Daoy (cell line): ENCODE results near the gene MFSD8. TPM values are rescaled to one million over a fixed set of nuclear protein-coding genes. Genes with fewer than 3 reads are reported as not detected.

Source experiments
- total RNA-seq: library from RNA; depleted of rRNA; stranded (reverse); fragments of >200 nt; shearing (Covaris generic); gene quantifications from 2 replicates; pipeline ENCODE4 v1.2.3, GENCODE V29; 2014; rRNA removed

The MFSD8 gene
- total RNA-seq, 1 experiment from 2014 or later: 18.2 TPM

Other genes starting within 250 kb of the MFSD8 start
- not detected in 2 replicates for gene SLC25A31, start 234.8 kb downstream of the MFSD8 start, total RNA-seq
- gene HSPA4L, start 182.9 kb downstream of the MFSD8 start, total RNA-seq: 7.9 and 10.5 TPM in 2 replicates
- 17.3 and 71.7 TPM in 2 replicates for gene PLK4, start 84.3 kb downstream of the MFSD8 start, total RNA-seq
- 1.5 and 1.6 TPM in 2 replicates for gene ABHD18, start 233 bp upstream of the MFSD8 start, total RNA-seq
- 8.4 and 12.6 TPM in 2 replicates for gene LARP1B, start 96.1 kb upstream of the MFSD8 start, total RNA-seq